Measurements from ENCODE around the gene DSP.

DNA sequence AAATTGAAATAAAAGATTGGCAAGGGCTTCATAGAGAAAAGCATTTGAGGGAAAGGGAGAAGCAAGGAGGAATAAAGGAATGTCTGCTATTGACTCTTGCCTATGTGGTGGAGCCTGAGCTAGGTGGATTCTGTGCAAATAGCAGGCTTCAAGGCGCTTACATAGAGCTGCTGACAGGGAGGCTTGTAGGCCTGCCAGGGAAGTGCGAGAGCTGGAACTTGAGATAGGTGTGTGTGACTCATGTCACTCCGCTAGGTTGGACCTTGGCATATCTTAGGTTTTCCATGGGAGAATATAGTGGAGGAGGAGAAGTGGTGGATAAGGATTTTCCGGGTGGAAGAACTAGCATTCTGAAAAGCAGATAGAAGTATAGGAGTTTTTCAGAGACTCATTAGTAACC, 62.5 kb downstream of the DSP start:
- TF ChIP-seq, protein P1, sequence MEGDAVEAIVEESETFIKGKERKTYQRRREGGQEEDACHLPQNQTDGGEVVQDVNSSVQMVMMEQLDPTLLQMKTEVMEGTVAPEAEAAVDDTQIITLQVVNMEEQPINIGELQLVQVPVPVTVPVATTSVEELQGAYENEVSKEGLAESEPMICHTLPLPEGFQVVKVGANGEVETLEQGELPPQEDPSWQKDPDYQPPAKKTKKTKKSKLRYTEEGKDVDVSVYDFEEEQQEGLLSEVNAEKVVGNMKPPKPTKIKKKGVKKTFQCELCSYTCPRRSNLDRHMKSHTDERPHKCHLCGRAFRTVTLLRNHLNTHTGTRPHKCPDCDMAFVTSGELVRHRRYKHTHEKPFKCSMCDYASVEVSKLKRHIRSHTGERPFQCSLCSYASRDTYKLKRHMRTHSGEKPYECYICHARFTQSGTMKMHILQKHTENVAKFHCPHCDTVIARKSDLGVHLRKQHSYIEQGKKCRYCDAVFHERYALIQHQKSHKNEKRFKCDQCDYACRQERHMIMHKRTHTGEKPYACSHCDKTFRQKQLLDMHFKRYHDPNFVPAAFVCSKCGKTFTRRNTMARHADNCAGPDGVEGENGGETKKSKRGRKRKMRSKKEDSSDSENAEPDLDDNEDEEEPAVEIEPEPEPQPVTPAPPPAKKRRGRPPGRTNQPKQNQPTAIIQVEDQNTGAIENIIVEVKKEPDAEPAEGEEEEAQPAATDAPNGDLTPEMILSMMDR (IDR thresholded peaks at IDR 0.05) = no peak
- no peak for TF ChIP-seq POLR2AphosphoS5 (IDR thresholded peaks at IDR 0.05)
- no peak for TF ChIP-seq POLR2A (IDR thresholded peaks at IDR 0.05)
